Globus pallidus (tissue), 1 donor: Measurements from ENCODE around the gene GPR107.

Experiments
- DNase-seq: peaks from one replicate; pipeline ENCODE4 v3.0.0-alpha.2; 2015; ENCODE audit warnings: low spot score

Gene GPR107

GRCh38 chr9:130054325-130054786, 650 bp downstream of the GPR107 start:
- DNase-seq: no peak

- DNase-seq: no peak
Measured at GRCh38 chr9:130054820-130055219, 1.1 kb downstream of the GPR107 start.

GRCh38 chr9:130058154-130058553, 4.4 kb downstream of the GPR107 start:
- no peak for DNase-seq

- no peak for DNase-seq
Measured at GRCh38 chr9:130058887-130059286, 5.2 kb downstream of the GPR107 start.

GRCh38 chr9:130060296-130060695, 6.6 kb downstream of the GPR107 start:
- no peak for DNase-seq

- no peak for DNase-seq
Measured at GRCh38 chr9:130062750-130063149, 9.0 kb downstream of the GPR107 start.

GRCh38 chr9:130064621-130065020, 10.9 kb downstream of the GPR107 start:
- DNase-seq: no peak

- no peak for DNase-seq
Measured at GRCh38 chr9:130069048-130069447, 15.3 kb downstream of the GPR107 start.

GRCh38 chr9:130072515-130073235, 19.0 kb downstream of the GPR107 start:
- no peak for DNase-seq

GRCh38 chr9:130073373-130073772, 19.7 kb downstream of the GPR107 start:
- no peak for DNase-seq

- DNase-seq: peak; percentile 77
Measured at GRCh38 chr9:130078547-130078946, 24.8 kb downstream of the GPR107 start.

GRCh38 chr9:130084337-130084736, 30.6 kb downstream of the GPR107 start:
- DNase-seq: no peak

- DNase-seq: peak; percentile 50
Measured at GRCh38 chr9:130088051-130088450, 34.3 kb downstream of the GPR107 start.

- no peak for DNase-seq
Measured at GRCh38 chr9:130089141-130089540, 35.4 kb downstream of the GPR107 start.

- DNase-seq: no peak
Measured at GRCh38 chr9:130090915-130091314, 37.2 kb downstream of the GPR107 start.

GRCh38 chr9:130092910-130093309, 39.2 kb downstream of the GPR107 start:
- DNase-seq: no peak

- no peak for DNase-seq
Measured at GRCh38 chr9:130095872-130096271, 42.2 kb downstream of the GPR107 start.

- DNase-seq: no peak
Measured at GRCh38 chr9:130100681-130101080, 47.0 kb downstream of the GPR107 start.

GRCh38 chr9:130101915-130102314, 48.2 kb downstream of the GPR107 start:
- DNase-seq: no peak

GRCh38 chr9:130104491-130105193, 50.9 kb downstream of the GPR107 start:
- no peak for DNase-seq

- DNase-seq: no peak
Measured at GRCh38 chr9:130106860-130107233, 53.1 kb downstream of the GPR107 start.

GRCh38 chr9:130107234-130107861, 53.6 kb downstream of the GPR107 start:
- peak; percentile 78 for DNase-seq

GRCh38 chr9:130107955-130108354, 54.2 kb downstream of the GPR107 start:
- no peak for DNase-seq
